Esophagus muscularis mucosa (tissue), 4 donors: ENCODE measurements around the gene SLC37A1. TPM values are rescaled to one million over a fixed set of nuclear protein-coding genes. Genes with fewer than 3 reads are reported as not detected.

Experiments
- DNase-seq: peaks from one replicate; pipeline ENCODE4 v3.0.0-alpha.2; 2017; ENCODE audit errors: extremely low spot score
- H3K27ac ChIP-seq, 4 donors: fragments of 200-600 bp; sonication (generic); replicated peaks in 1 of 4; 1 replicate in 3 of 4; 2 replicates in 1 of 4; pipeline ENCODE4 v1.5.1; 2016 to 2019; ENCODE audit warnings: mild to moderate bottlenecking in 1 of 4
- H3K27me3 ChIP-seq, 4 donors: fragments of 200-600 bp; sonication (generic); one replicate each; pipeline versions ENCODE4 v1.5.1 to v1.6.0; 2016 to 2019
- H3K36me3 ChIP-seq, 4 donors: fragments of 200-600 bp; sonication (generic); one replicate each; pipeline ENCODE4 v1.5.1; 2016 to 2019
- H3K4me1 ChIP-seq, 4 donors: fragments of 200-600 bp; sonication (generic); one replicate each; pipeline ENCODE4 v1.5.1; 2016 to 2019
- H3K4me3 ChIP-seq, 4 donors: fragments of 200-600 bp; sonication (generic); 1 replicate in 2 of 4; 2 replicates in 2 of 4; pipeline ENCODE4 v1.5.1; 2016 to 2019; ENCODE audit warnings: mild to moderate bottlenecking in 4 of 4, moderate library complexity in 1 of 4
- H3K9me3 ChIP-seq, 4 donors: fragments of 200-600 bp; sonication (generic); 1 replicate in 3 of 4; 2 replicates in 1 of 4; pipeline ENCODE4 v1.5.1; 2016 to 2019
- CTCF ChIP-seq, 3 experiments: fragments of 200-600 bp in 2 of 3; fragments of 450-650 bp in 1 of 3; sonication (generic) in 2 of 3; IDR thresholded peaks; one replicate each; pipeline ENCODE4 v1.5.1; 2017 to 2019; ENCODE audit warnings: antibody characterized with exemption in 3 of 3, mild to moderate bottlenecking in 2 of 3, moderate library complexity in 1 of 3
- EP300 ChIP-seq: sonication (generic); formaldehyde crosslinking; IDR thresholded peaks from one replicate; pipeline ENCODE4 v1.6.1; 2017; ENCODE audit warnings: antibody characterized with exemption
- POLR2A ChIP-seq: fragments of 450-650 bp; IDR thresholded peaks from one replicate; pipeline ENCODE4 v1.6.1; 2017; ENCODE audit warnings: antibody characterized with exemption, moderate library complexity, mild to moderate bottlenecking, low read depth
- POLR2AphosphoS5 ChIP-seq, 2 donors: sonication (generic); formaldehyde crosslinking; IDR thresholded peaks; one replicate each; pipeline ENCODE4 v1.6.1; 2017; ENCODE audit warnings: antibody characterized with exemption in 2 of 2
- WGBS: methylation state at CpG from one replicate; pipeline ENCODE4 v1.1.5; 2018; 5-methylcytosine and 5-hydroxymethylcytosine counted together
- intact Hi-C: fragments of 100-400 bp; cut with DNase I; formaldehyde crosslinking; loops from one replicate; pipeline ENCODE4 v1.15.1; 2023
- total RNA-seq, 4 donors: library from RNA; depleted of rRNA; stranded (reverse); fragments of >200 nt; gene quantifications; one replicate each; pipeline versions ENCODE4 v1.1.0 to v1.2.1, GENCODE V29; 2016

SLC37A1 gene
- total RNA-seq, 4 donors from 2014 or later, result 5.4 to 11.1 (median 7.1) TPM

GRCh38 chr21:42587036-42587435 lies 73.4 kb downstream of the SLC37A1 start:
- Histone ChIP-seq H3K36me3 (no peaks in the 10 kb centered on the region), H3K4me1 (no peaks in the 10 kb centered on the region), H3K27me3 (peaks cover 0 to 4% (median 0%) of the 10 kb centered on the region in 4 donors), H3K27ac (no peak overlapping the region), H3K4me3 (no peak overlapping the region), H3K9me3 (no peaks in the 10 kb centered on the region)
- TF ChIP-seq POLR2A, result no peak
- intact Hi-C loops, result no loop called here
- DNase-seq, result no peak
- 83% methylated on average over 15 of the region's 15 CpGs for whole genome bisulfite sequencing

- no peaks in the 10 kb centered on the region for H3K9me3 ChIP-seq
- peaks cover 0 to 24% (median 0%) of the 10 kb centered on the region in 4 donors for H3K27me3 ChIP-seq
- H3K27ac ChIP-seq, result no peak overlapping the region
- TF ChIP-seq POLR2AphosphoS5 (IDR thresholded peaks at IDR 0.05) (no peak), CTCF (IDR thresholded peaks at IDR 0.05) (no peak), POLR2A (no peak), EP300 (no peak)
- H3K4me1 ChIP-seq, result peaks cover 7 to 21% (median 12%) of the 10 kb centered on the region in 4 donors
- no peak overlapping the region for H3K4me3 ChIP-seq
- H3K36me3 ChIP-seq, result no peaks in the 10 kb centered on the region
- DNase-seq, result no peak
- intact Hi-C loops, result loop anchor here (5.0 kb wide), 1 partner anchor 227 kb away; no protein-coding TSS in a partner anchor
- 57% methylated on average over 12 of the region's 20 CpGs for WGBS
These were observed 76.9 kb downstream of the SLC37A1 start for GRCh38 chr21:42590431-42591131.

- H3K4me3 ChIP-seq, result no peak overlapping the region
- TF ChIP-seq POLR2AphosphoS5 (IDR thresholded peaks at IDR 0.05), result no peak
- no peak for TF ChIP-seq CTCF (IDR thresholded peaks at IDR 0.05)
- TF ChIP-seq POLR2A, result no peak
- no peak for TF ChIP-seq EP300
- DNase-seq, result no peak
- H3K27ac ChIP-seq, result no peak overlapping the region
- intact Hi-C loops, result loop anchor here (5.0 kb wide), 1 partner anchor 226 kb away; no protein-coding TSS in a partner anchor
- peaks cover 7 to 21% (median 12%) of the 10 kb centered on the region in 4 donors for H3K4me1 ChIP-seq
- H3K36me3 ChIP-seq, result no peaks in the 10 kb centered on the region
- 86% methylated on average over 18 of the region's 18 CpGs for WGBS
- peaks cover 0 to 27% (median 0%) of the 10 kb centered on the region in 4 donors for H3K27me3 ChIP-seq
- no peaks in the 10 kb centered on the region for H3K9me3 ChIP-seq
These were observed 77.7 kb downstream of the SLC37A1 start for GRCh38 chr21:42591170-42591869.

- H3K9me3 ChIP-seq, result no peaks in the 10 kb centered on the region
- peaks cover 7 to 21% (median 12%) of the 10 kb centered on the region in 4 donors for H3K4me1 ChIP-seq
- intact Hi-C loops, result loop anchor here (5.0 kb wide), 1 partner anchor 225 kb away; no protein-coding TSS in a partner anchor
- no peak overlapping the region for H3K27ac ChIP-seq
- 91% methylated on average over 19 of the region's 19 CpGs for WGBS
- TF ChIP-seq CTCF (IDR thresholded peaks at IDR 0.05) (no peak), POLR2A (no peak), POLR2AphosphoS5 (IDR thresholded peaks at IDR 0.05) (no peak), EP300 (no peak)
- peaks cover 0 to 27% (median 0%) of the 10 kb centered on the region in 4 donors for H3K27me3 ChIP-seq
- no peak overlapping the region for H3K4me3 ChIP-seq
- no peaks in the 10 kb centered on the region for H3K36me3 ChIP-seq
- no peak for DNase-seq
These were observed 78.6 kb downstream of the SLC37A1 start for GRCh38 chr21:42592156-42592820.
